GM19240 (cell line): ENCODE measurements around the gene MYLK4.

Source experiments
- DNase-seq: peaks from one replicate; pipeline ENCODE4 v3.0.0; 2011; ENCODE audit warnings: low spot score; ENCODE audit not compliant: insufficient read length

MYLK4 gene

GRCh38 chr6:2756687-2757224 lies 6.0 kb upstream of the MYLK4 start:
- no peak for DNase-seq

GRCh38 chr6:2756241-2756640 lies 5.5 kb upstream of the MYLK4 start:
- DNase-seq: no peak

- DNase-seq: no peak
These were observed 4.7 kb upstream of the MYLK4 start for GRCh38 chr6:2755456-2755855.

- DNase-seq: no peak
These were observed 4.2 kb upstream of the MYLK4 start for GRCh38 chr6:2754911-2755310.

- DNase-seq: no peak
These were observed 3.7 kb upstream of the MYLK4 start for GRCh38 chr6:2754393-2754792.

- DNase-seq: no peak
These were observed 3.0 kb upstream of the MYLK4 start for GRCh38 chr6:2753743-2754142.

- DNase-seq: no peak
These were observed 2.4 kb upstream of the MYLK4 start for GRCh38 chr6:2753110-2753489.

- no peak for DNase-seq
These were observed 1.9 kb upstream of the MYLK4 start for GRCh38 chr6:2752477-2753109.

- DNase-seq: no peak
These were observed 1.1 kb upstream of the MYLK4 start for GRCh38 chr6:2751871-2752270.

- DNase-seq: peak; percentile 28
These were observed 637 bp downstream of the MYLK4 start for GRCh38 chr6:2749969-2750600.

- DNase-seq: no peak
These were observed 2.5 kb downstream of the MYLK4 start for GRCh38 chr6:2748183-2748582.

- DNase-seq: no peak
These were observed 4.1 kb downstream of the MYLK4 start for GRCh38 chr6:2746557-2747061.

GRCh38 chr6:2745246-2745645 lies 5.5 kb downstream of the MYLK4 start:
- DNase-seq: no peak

GRCh38 chr6:2744778-2745177 lies 5.9 kb downstream of the MYLK4 start:
- DNase-seq: no peak

GRCh38 chr6:2744209-2744771 lies 6.4 kb downstream of the MYLK4 start:
- no peak for DNase-seq

GRCh38 chr6:2743280-2744208 lies 7.2 kb downstream of the MYLK4 start:
- no peak for DNase-seq

- DNase-seq: no peak
These were observed 9.0 kb downstream of the MYLK4 start for GRCh38 chr6:2741756-2742155.

GRCh38 chr6:2740581-2740980 lies 10.1 kb downstream of the MYLK4 start:
- DNase-seq: no peak

GRCh38 chr6:2739335-2739734 lies 11.4 kb downstream of the MYLK4 start:
- no peak for DNase-seq

GRCh38 chr6:2738373-2738979 lies 12.2 kb downstream of the MYLK4 start:
- DNase-seq: no peak

GRCh38 chr6:2737885-2738284 lies 12.8 kb downstream of the MYLK4 start:
- DNase-seq: no peak
